ENCODE measurements around the gene FXYD6.

Gene FXYD6

DNA sequence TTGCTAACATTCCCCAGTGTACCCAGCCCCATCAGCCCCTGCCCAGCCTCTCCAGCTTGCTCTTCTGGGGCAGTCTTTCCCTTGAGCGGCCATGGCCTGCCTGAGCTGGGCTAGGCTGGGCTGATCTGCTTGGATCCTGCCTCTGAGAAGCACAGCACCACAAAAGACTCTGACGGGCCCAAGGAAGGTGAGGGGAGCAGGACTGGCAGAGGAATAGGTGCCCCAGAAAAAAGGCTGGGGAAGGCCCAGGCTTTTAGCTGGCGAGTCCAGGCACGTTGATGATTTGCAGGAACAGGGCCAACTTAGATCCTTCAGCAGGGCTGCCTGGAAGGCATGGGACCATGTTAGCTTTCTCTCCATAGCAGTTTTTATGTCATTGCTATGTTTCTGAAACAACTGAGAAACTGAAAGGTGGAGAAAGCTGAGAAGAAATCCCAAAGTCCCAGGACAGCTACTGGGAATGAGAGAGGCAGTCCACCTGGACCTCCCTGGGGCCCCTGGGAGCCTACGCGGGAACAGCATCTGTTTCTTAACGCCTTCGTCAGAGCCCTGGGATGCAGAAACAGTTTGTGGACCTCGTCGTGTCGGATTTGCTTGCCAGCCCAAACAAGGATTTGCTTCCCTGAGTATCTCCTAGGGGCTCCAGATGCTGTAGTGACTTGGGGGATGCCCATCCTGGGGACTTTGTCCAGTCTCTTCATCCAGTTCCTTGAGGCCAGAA, 24.4 kb upstream of the FXYD6 start:
- Histone ChIP-seq H3K9me3 (replicated peaks; ENCODE audit: insufficient read depth, low read length) (no peaks in the 10 kb centered on the region), H3K27me3 (replicated peaks; ENCODE audit: insufficient read depth, low read length) (no peaks in the 10 kb centered on the region), H3K36me3 (replicated peaks; ENCODE audit: insufficient read depth, low read length) (no peaks in the 10 kb centered on the region), H3K4me3 (ENCODE audit: low read length) (no peak overlapping the region), H3K79me2 (ENCODE audit: low read length) (no peaks in the 10 kb centered on the region), H3K4me1 (ENCODE audit: low read length) (no peaks in the 10 kb centered on the region), H3K9me2 (replicated peaks; ENCODE audit: insufficient read depth, low read length) (no peaks in the 10 kb centered on the region), H3K4me2 (ENCODE audit: low read depth, low read length) (no peak overlapping the region), H3K27ac (ENCODE audit: low read length) (no peak overlapping the region), H4K20me1 (ENCODE audit: insufficient read depth, low read length) (no peaks in the 10 kb centered on the region), H3F3A (ENCODE audit: insufficient read depth, low read length) (no peaks in the 10 kb centered on the region), H3K9ac (ENCODE audit: low read length) (no peak overlapping the region), H2AFZ (ENCODE audit: low read length) (no peak overlapping the region)
- TF ChIP-seq EZH2phosphoT487 (IDR thresholded peaks at IDR 0.05; ENCODE audit: low read length) (no peak), EZH2 (optimal IDR thresholded peaks at IDR 0.05; ENCODE audit: low read depth, low read length) (no peak)
- TF ChIP-seq, protein P1, sequence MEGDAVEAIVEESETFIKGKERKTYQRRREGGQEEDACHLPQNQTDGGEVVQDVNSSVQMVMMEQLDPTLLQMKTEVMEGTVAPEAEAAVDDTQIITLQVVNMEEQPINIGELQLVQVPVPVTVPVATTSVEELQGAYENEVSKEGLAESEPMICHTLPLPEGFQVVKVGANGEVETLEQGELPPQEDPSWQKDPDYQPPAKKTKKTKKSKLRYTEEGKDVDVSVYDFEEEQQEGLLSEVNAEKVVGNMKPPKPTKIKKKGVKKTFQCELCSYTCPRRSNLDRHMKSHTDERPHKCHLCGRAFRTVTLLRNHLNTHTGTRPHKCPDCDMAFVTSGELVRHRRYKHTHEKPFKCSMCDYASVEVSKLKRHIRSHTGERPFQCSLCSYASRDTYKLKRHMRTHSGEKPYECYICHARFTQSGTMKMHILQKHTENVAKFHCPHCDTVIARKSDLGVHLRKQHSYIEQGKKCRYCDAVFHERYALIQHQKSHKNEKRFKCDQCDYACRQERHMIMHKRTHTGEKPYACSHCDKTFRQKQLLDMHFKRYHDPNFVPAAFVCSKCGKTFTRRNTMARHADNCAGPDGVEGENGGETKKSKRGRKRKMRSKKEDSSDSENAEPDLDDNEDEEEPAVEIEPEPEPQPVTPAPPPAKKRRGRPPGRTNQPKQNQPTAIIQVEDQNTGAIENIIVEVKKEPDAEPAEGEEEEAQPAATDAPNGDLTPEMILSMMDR (IDR thresholded peaks at IDR 0.05; ENCODE audit: low read length) = no peak
- DNase-seq = no peak

DNA sequence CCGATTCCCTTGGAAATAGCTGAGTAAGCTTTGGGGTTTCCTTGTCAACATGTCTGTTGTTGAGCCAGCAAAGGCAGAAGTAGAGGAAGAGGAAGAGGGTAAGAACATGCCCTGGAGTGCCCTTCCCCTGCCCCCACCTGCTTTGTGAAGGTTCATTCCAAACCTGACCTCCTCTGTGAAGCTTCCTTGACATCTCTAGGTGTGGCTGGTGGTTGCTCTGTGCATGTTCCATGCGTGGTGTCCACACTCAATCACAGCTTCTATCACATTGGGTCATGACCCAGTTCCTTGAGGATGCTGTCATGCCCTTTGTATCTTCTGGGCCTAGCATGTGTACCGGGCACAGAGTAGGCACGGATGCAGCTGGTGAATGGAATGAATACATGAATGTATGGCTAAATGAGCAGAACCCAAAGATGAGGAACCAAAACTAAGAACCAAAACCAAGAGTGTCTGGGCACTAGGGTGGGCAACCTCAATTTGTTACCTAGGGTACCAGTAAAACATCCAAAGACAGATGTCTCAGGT, 23.7 kb upstream of the FXYD6 start:
- Histone ChIP-seq H3K4me1 (ENCODE audit: low read length) (no peaks in the 10 kb centered on the region), H2AFZ (ENCODE audit: low read length) (no peak overlapping the region), H3K79me2 (ENCODE audit: low read length) (no peaks in the 10 kb centered on the region), H3K9me2 (replicated peaks; ENCODE audit: insufficient read depth, low read length) (no peaks in the 10 kb centered on the region), H3K4me3 (ENCODE audit: low read length) (no peak overlapping the region), H3K36me3 (replicated peaks; ENCODE audit: insufficient read depth, low read length) (no peaks in the 10 kb centered on the region), H3K27ac (ENCODE audit: low read length) (no peak overlapping the region), H3K9me3 (replicated peaks; ENCODE audit: insufficient read depth, low read length) (no peaks in the 10 kb centered on the region), H3F3A (ENCODE audit: insufficient read depth, low read length) (no peaks in the 10 kb centered on the region), H3K4me2 (ENCODE audit: low read depth, low read length) (no peak overlapping the region), H3K27me3 (replicated peaks; ENCODE audit: insufficient read depth, low read length) (no peaks in the 10 kb centered on the region), H3K9ac (ENCODE audit: low read length) (no peak overlapping the region), H4K20me1 (ENCODE audit: insufficient read depth, low read length) (no peaks in the 10 kb centered on the region)
- no peak for DNase-seq
- TF ChIP-seq, protein P1 (IDR thresholded peaks at IDR 0.05; ENCODE audit: low read length) = no peak
- TF ChIP-seq EZH2phosphoT487 (IDR thresholded peaks at IDR 0.05; ENCODE audit: low read length) (no peak), EZH2 (optimal IDR thresholded peaks at IDR 0.05; ENCODE audit: low read depth, low read length) (no peak)

DNA sequence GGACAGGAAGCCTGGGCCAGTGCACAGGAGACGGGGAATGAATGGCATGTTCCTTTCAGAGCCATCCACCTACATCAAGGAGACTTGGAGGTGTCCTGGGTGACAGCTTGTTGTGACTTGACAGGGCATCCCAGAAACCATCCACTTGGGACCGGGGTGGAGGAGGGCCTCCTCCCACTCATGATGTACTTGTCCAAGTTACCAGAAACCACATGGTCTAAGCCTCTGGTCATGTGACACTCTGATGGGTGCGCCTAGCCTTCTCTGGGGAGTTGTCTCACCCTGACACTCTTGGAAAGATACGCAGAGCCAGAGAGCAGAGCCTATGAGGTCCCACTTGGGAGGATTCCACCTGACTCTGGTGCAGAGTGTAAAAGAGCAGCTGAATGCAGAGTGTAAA, 21.6 kb upstream of the FXYD6 start:
- no peak overlapping the region for H3K4me3 ChIP-seq (ENCODE audit: low read length)
- H3K9me3 ChIP-seq (replicated peaks; ENCODE audit: insufficient read depth, low read length) = no peaks in the 10 kb centered on the region
- no peaks in the 10 kb centered on the region for H3K79me2 ChIP-seq (ENCODE audit: low read length)
- H3K27me3 ChIP-seq (replicated peaks; ENCODE audit: insufficient read depth, low read length) = no peaks in the 10 kb centered on the region
- no peaks in the 10 kb centered on the region for H3K9me2 ChIP-seq (replicated peaks; ENCODE audit: insufficient read depth, low read length)
- no peak overlapping the region for H3K9ac ChIP-seq (ENCODE audit: low read length)
- DNase-seq = no peak
- H3K36me3 ChIP-seq (replicated peaks; ENCODE audit: insufficient read depth, low read length) = no peaks in the 10 kb centered on the region
- H3F3A ChIP-seq (ENCODE audit: insufficient read depth, low read length) = no peaks in the 10 kb centered on the region
- H2AFZ ChIP-seq (ENCODE audit: low read length) = no peak overlapping the region
- H4K20me1 ChIP-seq (ENCODE audit: insufficient read depth, low read length) = no peaks in the 10 kb centered on the region
- H3K27ac ChIP-seq (ENCODE audit: low read length) = no peak overlapping the region
- no peaks in the 10 kb centered on the region for H3K4me1 ChIP-seq (ENCODE audit: low read length)
- TF ChIP-seq EZH2phosphoT487 (IDR thresholded peaks at IDR 0.05; ENCODE audit: low read length) (no peak), EZH2 (optimal IDR thresholded peaks at IDR 0.05; ENCODE audit: low read depth, low read length) (no peak)
- TF ChIP-seq, protein P1 (IDR thresholded peaks at IDR 0.05; ENCODE audit: low read length) = no peak
- no peak overlapping the region for H3K4me2 ChIP-seq (ENCODE audit: low read depth, low read length)
